Smooth muscle cell of the brain vasculature (primary cell): ENCODE results near the gene SPATA13.

Experiments
- DNase-seq: peaks from one replicate; pipeline ENCODE4 v3.0.0-alpha.2; 2012; ENCODE audit warnings: low read depth, low spot score

The SPATA13 gene

DNA sequence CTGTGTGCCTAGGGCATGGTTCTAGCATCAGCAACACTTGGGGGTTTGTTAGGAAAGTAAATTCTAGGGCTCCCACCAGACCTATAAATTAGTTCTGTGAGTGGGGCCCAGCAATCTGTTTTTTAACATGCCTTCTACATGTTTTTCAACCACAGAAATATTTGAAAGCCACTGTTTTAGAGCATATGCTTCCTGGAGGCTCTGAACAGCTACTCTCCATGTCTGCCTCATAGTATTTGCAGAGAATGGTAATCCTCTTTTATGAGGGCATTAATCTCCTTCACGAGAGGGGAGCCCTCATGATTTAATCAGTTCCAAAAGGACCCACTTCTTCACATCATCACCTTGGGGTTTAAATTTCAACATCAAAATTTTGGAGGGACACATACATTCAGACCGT is 6.0 kb downstream of the SPATA13 start:
- no peak for DNase-seq

DNA sequence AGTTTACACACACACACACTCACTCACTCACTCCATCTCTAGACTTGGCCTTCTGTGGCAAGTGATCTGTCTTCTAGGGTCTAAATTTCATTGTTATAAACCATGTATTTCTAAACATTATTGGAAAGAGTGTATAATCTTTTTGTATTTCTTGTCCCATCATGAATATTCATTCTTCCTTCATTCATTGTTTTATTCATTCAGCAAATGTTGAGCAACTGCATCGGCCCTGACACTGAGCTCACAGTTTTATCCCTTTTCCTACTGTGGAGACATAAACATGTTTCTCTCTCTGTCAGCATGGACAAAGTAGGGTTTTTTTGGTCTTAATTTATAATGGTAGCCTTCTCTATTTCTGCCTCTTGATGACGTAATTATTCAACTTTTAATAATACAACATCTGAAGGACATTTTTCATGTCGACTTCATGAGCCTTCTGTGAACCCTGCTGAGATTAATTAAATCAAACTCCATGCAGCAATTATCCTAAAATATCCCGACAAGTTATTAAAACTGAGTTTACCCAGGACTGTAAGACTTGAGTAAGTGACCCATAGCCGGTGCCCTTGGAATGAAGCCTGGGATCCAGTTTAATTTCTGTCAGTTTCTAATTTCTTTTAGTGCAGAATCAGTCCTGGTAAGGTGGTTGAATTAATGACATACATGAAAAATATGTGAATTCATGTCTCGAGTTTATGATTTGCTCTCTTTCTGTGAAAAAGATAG is 7.3 kb downstream of the SPATA13 start:
- no peak for DNase-seq

DNA sequence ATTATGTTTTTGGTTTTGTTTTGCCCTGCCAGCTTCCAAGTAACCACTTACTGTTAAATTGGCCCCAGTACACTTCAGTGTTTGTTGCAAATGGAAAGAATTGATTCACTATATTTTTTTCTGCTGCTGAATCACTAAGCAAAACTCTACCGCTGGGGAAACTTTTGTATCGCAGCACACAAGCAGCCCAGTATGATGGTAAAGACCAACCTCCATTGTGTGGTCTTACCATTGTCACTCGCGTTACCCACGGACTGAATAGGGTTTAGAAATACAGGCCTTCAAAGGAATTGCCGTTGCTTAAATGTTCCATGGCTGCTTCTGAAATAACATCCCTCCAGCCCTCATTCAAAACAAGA is 7.9 kb downstream of the SPATA13 start:
- no peak for DNase-seq

DNA sequence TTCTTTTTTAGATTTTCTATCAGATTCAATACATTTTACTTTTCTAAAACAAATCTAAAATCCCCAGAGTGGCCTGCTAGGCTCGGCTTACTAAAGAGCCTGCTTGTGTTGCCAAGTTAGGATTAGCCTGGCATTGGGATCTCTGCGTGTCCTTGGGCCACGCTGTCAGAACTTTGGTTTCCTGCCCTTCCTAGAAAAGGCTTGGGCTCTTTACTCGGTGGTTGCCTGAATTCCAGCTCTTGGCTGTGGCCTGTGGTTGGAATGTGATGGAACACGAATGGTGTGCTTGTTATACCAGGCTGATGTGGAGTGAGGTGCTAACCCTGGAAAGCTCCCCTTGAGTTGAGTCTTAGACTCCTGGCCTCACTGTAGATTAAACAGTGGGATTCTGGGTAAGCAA is 8.5 kb downstream of the SPATA13 start:
- DNase-seq = no peak

DNA sequence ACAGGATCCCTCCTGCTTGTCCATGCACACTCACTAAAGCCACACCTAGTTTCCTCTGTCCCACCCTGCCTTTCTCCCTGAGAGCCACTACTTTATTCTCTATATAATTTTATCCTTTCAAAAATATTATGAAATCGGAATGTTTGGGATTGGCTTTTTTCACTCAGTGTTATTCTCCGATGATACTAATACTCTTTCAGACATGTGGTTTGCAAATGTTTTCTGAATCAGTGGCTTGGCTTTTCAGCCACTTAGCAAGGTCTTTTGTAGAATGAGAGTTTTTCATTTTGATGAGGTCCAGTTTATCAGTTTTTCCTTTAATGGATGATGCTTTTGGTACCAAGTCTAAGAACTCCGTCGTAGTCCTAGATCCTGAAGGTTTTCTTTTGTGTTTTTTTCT is 11.6 kb downstream of the SPATA13 start:
- DNase-seq = no peak

DNA sequence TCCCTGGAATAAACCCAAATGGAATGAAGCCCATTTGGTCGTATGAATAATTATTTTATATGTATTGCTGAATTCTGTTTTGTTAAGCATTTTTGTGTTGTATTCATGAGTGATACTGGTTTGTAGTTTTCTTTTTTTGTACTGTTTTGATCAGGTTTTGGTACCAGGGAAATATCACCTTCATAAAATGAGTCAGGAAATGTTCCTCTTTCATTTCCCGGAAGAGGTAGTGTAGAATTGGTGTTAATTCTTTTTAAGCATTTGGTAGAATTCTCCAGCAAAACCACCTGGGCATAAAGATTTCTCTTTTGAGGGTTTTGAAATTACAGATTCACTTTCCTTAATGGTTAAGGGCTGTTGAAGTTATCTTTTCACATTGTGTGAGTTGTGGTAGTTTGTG is 13.3 kb downstream of the SPATA13 start:
- no peak for DNase-seq

DNA sequence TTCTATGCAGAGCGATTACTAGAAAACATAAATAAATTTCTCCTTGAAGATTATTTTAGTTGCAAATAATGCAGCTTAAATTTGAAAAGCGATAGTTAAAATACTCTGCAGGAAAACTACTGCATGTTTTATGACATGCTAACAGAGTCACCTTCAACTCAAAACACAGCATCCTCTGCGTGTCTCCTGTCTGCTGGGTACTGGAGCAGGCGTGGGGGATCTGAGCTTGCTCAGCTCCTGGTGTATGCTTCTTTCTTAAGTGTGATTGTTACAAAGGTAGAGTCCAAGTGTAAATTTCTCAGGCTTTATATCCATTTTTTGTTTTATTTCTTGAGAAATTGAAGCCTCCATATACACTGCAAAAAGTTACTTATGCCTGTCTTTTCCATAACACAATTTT is 15.3 kb downstream of the SPATA13 start:
- no peak for DNase-seq

DNA sequence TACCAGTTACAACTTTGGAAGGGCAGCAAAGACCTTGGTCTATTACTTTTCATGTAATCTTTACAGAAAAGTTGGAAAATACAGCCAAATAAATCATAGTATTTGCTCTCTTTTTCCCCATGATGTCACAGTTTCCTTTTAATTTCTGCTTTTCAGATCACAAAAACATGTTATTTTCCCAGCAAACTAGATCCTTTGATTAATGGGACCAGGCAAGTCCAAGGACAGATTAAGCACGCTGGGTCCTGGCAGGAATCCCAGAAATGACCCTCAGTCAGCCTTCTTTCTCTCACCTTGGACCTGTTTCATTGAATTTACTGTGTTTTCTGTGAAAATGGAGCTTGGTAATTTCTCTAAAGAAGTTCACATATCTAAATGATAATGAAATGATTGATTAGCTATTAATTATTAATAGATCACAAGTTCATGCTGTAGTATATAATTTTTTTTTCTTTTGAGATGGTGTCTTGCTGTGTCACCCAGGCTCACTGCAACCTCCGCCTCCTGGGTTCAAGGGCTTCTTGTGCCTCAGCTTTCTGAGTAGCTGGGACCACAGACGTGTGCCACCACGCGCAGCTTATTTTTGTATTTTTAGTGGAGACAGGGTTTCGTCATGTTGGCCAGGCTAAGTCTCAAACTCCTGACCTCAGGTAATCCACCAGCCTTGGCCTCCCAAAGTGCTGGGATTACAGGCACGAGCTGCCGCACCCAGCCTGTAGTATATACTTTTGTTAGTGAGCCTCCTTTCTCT is 16.0 kb downstream of the SPATA13 start:
- no peak for DNase-seq

DNA sequence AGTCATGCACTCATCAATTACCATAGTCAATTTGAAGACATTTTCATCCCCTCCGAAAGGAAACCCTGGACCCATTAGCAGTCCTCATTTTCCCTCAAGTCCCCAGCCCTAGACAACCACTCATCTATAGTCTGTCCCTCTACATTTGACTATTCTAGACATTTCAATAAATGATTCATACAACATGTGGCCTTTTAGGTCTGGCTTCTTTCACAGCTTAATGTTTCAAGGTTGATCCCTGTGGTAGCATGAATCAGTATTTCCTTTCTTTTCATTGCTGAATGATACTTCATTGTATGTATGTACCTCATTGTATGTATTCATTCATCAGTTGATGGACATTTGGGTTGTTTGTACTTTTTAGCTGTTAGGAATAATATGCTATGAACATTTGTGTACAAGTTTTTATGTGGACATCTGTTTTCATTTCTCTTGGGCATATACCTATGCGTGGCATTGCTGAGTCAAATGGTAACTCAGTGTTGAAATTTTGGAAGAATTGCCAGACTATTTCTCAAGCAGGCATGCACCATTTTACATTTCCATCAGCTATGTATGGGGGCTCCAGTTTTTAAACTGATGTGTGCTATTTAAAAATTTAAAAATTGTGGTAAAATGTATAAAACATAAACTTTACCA is 18.4 kb downstream of the SPATA13 start:
- DNase-seq = no peak

DNA sequence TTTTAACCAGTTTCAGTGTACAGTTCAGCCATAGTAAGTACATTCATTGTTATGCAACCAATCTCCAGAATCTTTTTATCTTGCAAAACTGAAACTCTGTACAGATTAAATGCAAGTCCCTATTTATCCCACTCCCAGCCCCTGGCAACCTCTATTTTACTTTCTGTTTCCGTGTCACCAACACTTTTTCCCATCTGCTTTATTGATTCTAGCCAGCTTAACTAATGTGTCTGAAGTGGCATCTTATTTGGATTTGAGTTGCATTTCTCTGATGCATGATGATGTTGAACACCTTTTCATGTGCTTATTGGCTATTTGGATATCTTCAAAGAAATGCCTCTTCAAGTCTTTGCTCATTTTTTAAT is 18.9 kb downstream of the SPATA13 start:
- no peak for DNase-seq

DNA sequence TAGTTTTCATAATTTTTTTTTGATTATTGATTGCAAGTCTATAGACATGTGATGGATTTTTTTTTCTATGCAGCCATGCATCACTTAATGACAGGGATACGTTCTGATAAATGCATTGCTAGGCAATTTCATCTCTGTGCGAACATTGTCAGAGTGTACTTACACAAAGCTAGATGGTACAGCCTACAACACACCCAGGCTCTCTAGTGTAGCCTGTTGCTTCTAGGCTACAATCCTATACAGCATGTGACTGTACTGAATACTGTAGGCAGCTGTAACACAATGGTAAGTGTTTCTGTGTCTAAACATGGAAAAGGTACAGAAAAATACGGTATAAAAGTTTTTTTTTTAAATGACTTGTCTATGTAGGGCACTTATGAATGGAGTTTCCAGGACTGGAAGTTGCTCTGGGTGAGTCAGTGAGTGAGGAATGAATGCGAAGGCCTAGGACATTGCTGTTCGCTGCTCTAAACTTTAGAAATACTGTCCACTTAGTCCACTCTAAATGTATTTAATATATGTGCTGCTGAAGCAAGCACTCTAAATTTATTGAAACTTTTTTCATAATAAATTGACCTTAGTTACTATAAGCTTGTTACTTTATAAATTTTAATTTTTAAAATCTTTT is 20.3 kb downstream of the SPATA13 start:
- DNase-seq = no peak

DNA sequence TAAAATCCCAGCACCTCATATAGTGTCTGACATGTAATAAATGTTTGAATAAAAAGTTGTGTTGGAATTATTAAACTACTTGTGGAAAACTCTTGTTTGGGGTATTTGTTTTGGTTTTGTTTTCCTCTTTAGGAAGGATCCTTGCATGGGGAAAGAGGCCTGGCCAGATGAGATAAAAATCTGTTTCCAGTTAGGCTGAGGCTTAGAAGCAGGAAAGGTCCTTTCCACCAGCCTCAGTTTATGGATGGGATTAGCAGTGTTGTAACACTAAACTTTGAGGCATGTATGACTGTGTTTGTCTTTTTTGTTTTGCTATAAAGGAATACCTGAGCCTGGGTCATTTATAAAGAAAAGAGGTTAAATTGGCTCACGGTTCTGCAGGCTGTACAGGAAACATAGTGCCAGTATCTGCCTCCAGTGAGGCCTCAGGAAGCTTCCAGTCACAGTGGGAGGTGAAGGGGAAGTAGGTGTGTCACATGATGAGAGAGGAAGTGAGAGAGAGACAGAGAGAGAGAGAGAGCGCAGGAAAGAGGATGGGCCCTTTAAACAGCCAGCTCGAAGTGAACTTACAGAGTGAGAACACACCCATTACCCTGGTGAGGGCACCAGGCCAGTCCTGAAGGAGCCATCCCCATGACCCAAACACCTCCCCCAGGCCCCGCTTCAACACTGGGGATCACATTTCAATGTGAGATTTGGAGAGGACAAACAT is 21.6 kb downstream of the SPATA13 start:
- DNase-seq = no peak

DNA sequence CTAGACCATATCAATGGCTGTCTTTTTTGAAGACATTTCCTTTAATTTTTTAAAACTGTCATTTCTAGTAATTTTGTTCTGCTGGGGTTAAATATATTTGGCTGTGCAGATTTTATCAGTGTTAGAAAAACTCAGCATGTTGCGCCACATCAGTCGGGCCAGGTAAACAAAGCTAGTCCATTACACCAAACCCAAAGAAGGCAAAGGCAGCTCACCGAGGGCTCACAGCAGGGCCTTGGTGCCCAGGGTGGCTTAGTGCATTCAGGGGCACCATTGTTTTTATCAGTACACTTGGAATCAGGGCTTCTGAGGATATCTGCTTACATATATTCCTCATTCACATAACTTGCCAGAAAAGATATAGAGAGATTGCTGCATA is 22.2 kb downstream of the SPATA13 start:
- no peak for DNase-seq

DNA sequence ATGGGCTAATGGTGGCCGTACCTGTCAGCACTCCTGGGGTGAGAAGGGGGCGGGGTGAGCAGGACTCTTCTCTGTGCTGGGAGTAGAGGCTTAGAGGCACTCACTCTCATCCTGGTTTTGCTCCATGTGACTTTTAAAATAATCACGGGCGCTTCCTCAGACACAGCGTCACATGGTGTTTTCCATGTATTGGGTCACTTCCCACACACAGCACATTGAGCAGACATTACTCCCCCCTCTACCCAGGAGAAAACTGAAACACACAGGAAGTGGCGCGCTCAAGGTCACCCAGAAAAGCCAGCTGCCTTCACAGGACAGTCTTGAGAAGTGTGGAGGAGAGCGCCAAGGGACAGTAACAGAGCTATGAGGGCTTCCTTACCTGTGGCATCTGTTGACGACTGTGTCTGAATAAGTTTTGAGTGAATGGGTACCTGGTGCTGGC is 23.2 kb downstream of the SPATA13 start:
- no peak for DNase-seq

DNA sequence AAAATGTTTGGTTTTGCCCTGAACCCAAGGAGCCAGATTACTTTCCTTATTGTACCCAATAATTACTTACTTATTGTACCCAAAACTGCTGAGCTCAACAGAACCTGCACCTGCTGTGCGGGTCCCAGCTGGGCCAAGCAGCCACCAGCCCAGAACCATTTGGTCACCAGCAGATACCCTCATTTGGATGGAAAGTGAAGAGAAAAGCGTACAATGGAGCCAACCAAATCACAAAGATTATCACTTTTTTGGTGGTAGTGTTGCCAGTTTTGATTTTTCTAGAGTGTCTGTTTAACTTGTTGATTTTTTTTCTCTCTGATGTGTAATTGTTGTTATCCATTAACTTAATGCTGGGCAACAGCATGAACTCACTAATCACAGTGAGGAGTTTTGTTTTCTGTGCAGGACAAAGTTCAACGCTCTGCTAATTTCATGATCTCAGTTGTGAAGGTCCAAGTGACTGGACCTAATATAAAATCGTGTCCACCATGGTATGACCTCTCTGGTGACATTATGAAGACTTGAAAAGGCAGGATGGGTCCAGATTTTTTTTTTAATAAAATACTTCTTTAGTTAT is 23.8 kb downstream of the SPATA13 start:
- DNase-seq = no peak

DNA sequence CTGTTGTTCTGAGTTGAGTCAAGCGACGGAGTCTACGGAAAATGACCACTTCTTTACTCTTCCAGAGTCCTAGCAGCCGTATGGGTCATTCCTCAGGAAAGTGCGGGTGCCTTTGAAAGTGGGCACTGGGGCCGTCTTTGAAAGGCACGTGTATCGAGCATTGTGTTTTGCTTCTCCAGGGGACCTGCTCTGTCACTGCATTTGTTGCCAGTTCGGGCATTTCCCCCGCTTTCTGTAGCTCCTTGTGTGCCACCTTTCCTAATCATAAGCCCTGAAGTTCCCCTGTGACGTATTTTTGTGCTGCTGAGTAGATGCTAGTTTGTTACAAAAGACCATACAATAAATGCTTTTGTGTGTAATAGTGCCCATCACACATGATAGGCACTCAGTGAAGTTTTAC is 24.4 kb downstream of the SPATA13 start:
- DNase-seq = no peak

DNA sequence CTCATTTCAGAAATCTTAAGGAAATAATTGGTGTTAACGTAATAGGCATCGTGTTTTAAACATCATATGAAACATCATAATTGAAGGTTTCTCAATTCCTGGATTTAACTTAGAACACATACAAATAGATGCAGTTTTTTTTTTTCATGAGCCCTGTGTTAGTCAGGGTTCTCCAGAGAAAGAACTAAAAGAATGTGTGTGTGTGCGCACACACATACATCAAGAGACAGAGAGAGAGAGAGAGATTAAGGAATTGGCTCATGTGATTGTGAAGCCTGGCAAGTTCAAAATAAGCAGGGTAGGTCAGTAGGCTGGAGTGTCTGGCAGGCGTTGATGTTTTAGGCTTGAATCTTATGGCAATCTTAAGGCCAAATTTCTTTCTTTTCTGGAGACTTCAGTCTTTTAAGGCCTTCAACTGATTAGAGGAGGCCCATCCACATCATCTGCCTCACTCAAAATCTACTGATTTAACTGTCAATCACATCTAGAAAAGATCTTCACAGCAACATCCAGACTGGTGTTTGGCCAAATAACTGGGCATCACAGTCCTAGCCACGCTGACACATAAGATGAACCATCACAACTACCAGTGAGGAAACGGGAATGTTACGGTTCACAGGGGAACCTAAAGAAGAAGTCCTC is 25.2 kb downstream of the SPATA13 start:
- no peak for DNase-seq

DNA sequence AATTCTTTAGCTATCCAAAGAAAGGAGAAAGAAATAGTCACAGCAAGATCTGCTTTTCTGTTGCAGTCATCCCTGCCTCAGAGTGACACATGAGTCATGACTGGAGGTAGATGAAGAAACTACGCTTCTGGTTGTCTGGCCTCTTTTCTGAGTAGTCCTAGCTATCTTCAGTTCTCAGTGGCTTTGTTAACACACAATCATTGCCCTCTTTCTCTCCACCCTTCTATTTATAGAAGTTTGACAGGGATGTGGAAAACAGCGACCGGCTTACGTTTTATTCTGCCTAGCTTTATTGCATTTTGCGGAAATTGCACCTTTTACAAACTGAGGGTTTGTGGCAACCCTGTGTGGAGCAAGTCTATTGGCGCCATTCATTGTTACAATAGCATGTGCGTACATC is 26.7 kb downstream of the SPATA13 start:
- DNase-seq = no peak

DNA sequence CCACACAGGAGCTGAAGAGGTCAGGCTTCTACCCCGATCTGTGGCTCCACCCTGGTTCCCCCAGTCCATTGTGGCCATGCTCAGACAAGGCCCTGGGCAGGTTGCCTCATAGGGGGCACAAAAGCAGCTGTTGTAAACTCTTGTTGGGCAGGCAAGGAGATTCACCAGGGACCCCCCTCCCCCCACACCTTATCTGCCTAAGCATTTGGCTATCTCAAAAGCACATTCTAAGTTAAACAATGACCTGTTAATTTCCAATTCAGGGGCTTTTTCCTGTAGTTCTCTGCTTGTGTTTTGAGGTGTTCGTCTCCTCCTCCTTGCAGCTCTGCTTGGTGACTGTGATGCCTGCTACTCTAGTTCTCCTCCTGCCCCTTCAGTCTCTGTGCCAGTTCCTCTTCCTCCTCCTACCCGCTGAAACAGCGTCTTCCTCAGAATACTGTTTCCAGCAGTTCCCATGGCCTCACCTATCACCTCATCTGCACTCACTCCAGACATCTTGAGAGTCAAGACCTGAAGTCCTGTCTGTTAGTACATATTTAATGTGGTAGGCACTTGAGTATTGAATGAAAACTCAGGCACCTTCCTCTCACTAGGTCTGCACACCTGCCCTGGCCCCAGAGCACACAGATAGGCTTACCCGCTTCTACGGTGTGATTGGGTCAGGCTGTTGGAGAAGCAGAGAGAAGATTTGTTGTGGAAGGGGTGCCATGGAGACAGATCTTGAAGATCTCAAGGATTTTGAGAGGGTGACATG is 31.7 kb downstream of the SPATA13 start:
- no peak for DNase-seq

DNA sequence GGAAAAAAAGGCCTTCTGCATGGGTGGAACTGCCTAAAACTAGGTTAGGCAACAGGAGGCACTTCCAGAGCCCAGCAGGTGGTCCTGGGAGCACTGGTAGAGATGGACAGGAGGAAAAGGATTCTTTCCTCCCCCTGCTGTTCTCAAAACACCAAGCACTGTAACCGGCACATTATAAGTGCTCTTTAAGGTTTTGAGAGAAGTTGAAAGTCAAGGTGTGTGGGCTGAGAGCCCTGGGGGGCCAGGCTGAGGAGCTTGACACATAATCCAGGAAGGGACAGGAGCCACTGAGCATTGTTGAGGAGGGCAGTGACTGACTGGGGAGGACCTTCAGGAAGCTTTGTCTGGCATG is 32.3 kb downstream of the SPATA13 start:
- no peak for DNase-seq

DNA sequence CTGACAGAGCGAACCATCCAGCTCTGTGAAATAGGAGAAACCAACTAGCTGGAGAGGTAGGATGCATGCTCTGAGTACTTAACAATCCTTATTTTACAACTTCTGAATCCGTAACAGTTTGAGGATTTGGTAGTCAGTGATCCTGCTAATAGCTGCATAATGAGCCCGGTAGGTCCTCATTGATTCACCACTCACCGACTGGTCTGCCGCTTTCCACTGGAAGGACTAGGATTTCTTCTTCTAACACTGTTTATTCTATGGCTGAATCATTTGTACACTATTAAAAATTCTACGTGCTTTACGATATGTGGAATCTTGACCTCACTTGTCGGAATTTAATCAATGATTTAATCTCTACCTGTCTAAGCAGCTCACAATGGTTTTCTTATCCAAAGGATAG is 33.9 kb downstream of the SPATA13 start:
- no peak for DNase-seq
